HCT116 (cell line): Measurements from ENCODE around the gene APOC1. TPM values are rescaled to one million over a fixed set of nuclear protein-coding genes. Genes with fewer than 3 reads are reported as not detected.
A peak's percentile ranks its signal among the peaks of the same experiment; 100 is the strongest.

Source experiments
- ATAC-seq: fragments of 200-7000 bp; cut with Tn5 transposase; 2 replicates; pipeline ENCODE4 v1.9.1; 2020; ENCODE audit warnings: mild to moderate bottlenecking, moderate library complexity
- BruUV-seq: library from RNA; stranded (reverse); fragments of 400-500 nt; replicated peaks from 2 replicates; lab custom pipeline; 2021; lab: Mats Ljungman, UMichigan
- CTCF ChIA-PET: fragments of 300-600 bp; sonication (Branson Sonifier 250); formaldehyde crosslinking; loops from one replicate; lab custom pipeline; 2021; ENCODE audit warnings: antibody characterized with exemption; lab: Charles Lee
- POLR2A ChIA-PET: fragments of 300-600, 350-600 bp; sonication (Branson Sonifier 250); formaldehyde crosslinking; loops from one replicate; lab custom pipeline; 2021; ENCODE audit warnings: antibody characterized with exemption; lab: Charles Lee
- RAD21 ChIA-PET, 2 experiments: fragments of 300-600 bp; sonication (Branson Sonifier 250); formaldehyde crosslinking; loops; one replicate each; lab custom pipeline; 2023; ENCODE audit warnings: low total read pairs in 2 of 2; ENCODE audit not compliant: uncharacterized antibody in 2 of 2, unreplicated experiment in 2 of 2, low non-redundant PET in 1 of 2; lab: Charles Lee
- DNase-seq: peaks from one replicate; pipeline ENCODE4 v3.0.0-alpha.2; 2010; ENCODE audit warnings: low read depth, low spot score
- H2AFZ ChIP-seq: fragments of 200-600 bp; shearing (Covaris generic), sonication (generic); 2 replicates; pipeline ENCODE4 v1.6.1; 2017; ENCODE audit warnings: low read depth, mixed run types, mixed read lengths, antibody characterized with exemption, low read length; ENCODE audit not compliant: poor library complexity, severe bottlenecking
- H3K27ac ChIP-seq: 2 replicates; pipeline ENCODE4 v1.5.1; 2012; ENCODE audit warnings: low read depth, low read length
- H3K27me3 ChIP-seq: fragments of 200-600 bp; sonication (generic); 2 replicates; pipeline ENCODE4 v1.6.1; 2016; ENCODE audit warnings: mixed run types, low read length, mixed read lengths; ENCODE audit not compliant: insufficient read depth
- H3K36me3 ChIP-seq, 2 experiments: fragments of 200-500 bp in 1 of 2; fragments of 200-600 bp in 1 of 2; sonication (Bioruptor generic) in 1 of 2; sonication (generic) in 1 of 2; 2 replicates each; pipeline versions ENCODE4 v1.5.1 to v1.6.1; 2014 to 2016; ENCODE audit warnings: low read length in 2 of 2, inconsistent platforms in 1 of 2, mixed read lengths in 1 of 2, mixed run types in 1 of 2; ENCODE audit not compliant: insufficient read depth in 2 of 2, control insufficient read depth in 1 of 2
- H3K4me1 ChIP-seq, 2 experiments: fragments of 200-600 bp in 1 of 2; sonication (generic) in 1 of 2; 2 replicates each; pipeline versions ENCODE4 v1.5.1 to v1.6.1; 2012 to 2017; ENCODE audit warnings: low read length in 2 of 2, inconsistent platforms in 1 of 2, mild to moderate bottlenecking in 1 of 2, mixed read lengths in 1 of 2, mixed run types in 1 of 2, moderate library complexity in 1 of 2; ENCODE audit not compliant: insufficient read depth in 2 of 2, control insufficient read depth in 1 of 2
- H3K4me2 ChIP-seq: fragments of 200-600 bp; sonication (generic); 2 replicates; pipeline ENCODE4 v1.6.1; 2017; ENCODE audit warnings: mixed run types, low read length, mixed read lengths
- H3K4me3 ChIP-seq, 2 experiments: fragments of 200-600 bp in 1 of 2; sonication (generic) in 1 of 2; replicated peaks in 1 of 2; 2 replicates each; pipeline ENCODE4 v1.5.1; 2011 to 2016; ENCODE audit warnings: low read length in 2 of 2, control low read depth in 1 of 2, low read depth in 1 of 2, mild to moderate bottlenecking in 1 of 2, mixed read lengths in 1 of 2, mixed run types in 1 of 2
- H3K79me2 ChIP-seq: fragments of 200-600 bp; sonication (generic); 2 replicates; pipeline ENCODE4 v1.6.1; 2017; ENCODE audit warnings: mild to moderate bottlenecking, mixed run types, low read length, moderate library complexity, mixed read lengths; ENCODE audit not compliant: insufficient read depth
- H3K9ac ChIP-seq: fragments of 200-600 bp; sonication (generic); 2 replicates; pipeline ENCODE4 v1.6.1; 2016; ENCODE audit warnings: low read length, mixed read lengths
- H3K9me2 ChIP-seq: fragments of 200-600 bp; sonication (generic), shearing (Covaris generic); 2 replicates; pipeline ENCODE4 v1.6.1; 2017; ENCODE audit warnings: mixed run types, mild to moderate bottlenecking, moderate library complexity; ENCODE audit not compliant: insufficient read depth
- H3K9me3 ChIP-seq, 2 experiments: fragments of 200-500 bp in 1 of 2; fragments of 200-600 bp in 1 of 2; sonication (Bioruptor generic) in 1 of 2; sonication (generic) in 1 of 2; 2 replicates each; pipeline ENCODE4 v1.6.1; 2014 to 2017; ENCODE audit warnings: low read length in 2 of 2, mixed read lengths in 2 of 2, inconsistent platforms in 1 of 2, low read depth in 1 of 2, mild to moderate bottlenecking in 1 of 2, mixed run types in 1 of 2, moderate library complexity in 1 of 2; ENCODE audit not compliant: control insufficient read depth in 1 of 2, insufficient read depth in 1 of 2
- H4K20me1 ChIP-seq: fragments of 200-600 bp; sonication (generic), shearing (Covaris generic); 2 replicates; pipeline ENCODE4 v1.6.1; 2017; ENCODE audit warnings: mixed run types, mild to moderate bottlenecking, moderate library complexity; ENCODE audit not compliant: insufficient read depth
- CTCF ChIP-seq, 3 experiments: fragments of 200-600 bp in 1 of 3; sonication (generic) in 1 of 3; IDR thresholded peaks in 2 of 3; conservative IDR thresholded peaks in 1 of 3; 2 replicates each; pipeline ENCODE4 v1.5.1; 2012 to 2017; ENCODE audit warnings: low read depth in 2 of 3, low read length in 2 of 3, antibody characterized with exemption in 1 of 3, borderline replicate concordance in 1 of 3, control low read depth in 1 of 3, mild to moderate bottlenecking in 1 of 3, mixed read lengths in 1 of 3, mixed run types in 1 of 3, moderate library complexity in 1 of 3; ENCODE audit not compliant: insufficient read depth in 1 of 3
- EGR1 ChIP-seq: IDR thresholded peaks from 2 replicates; pipeline ENCODE4 v1.6.1; 2012; ENCODE audit warnings: low read depth
- EZH2 ChIP-seq: fragments of 200-600 bp; sonication (generic); IDR thresholded peaks from 2 replicates; pipeline ENCODE4 v1.6.1; 2017; ENCODE audit warnings: antibody characterized with exemption, mixed run types
- FOSL1 ChIP-seq: IDR thresholded peaks from 2 replicates; pipeline ENCODE4 v1.6.1; 2012; ENCODE audit warnings: low read depth
- MAX ChIP-seq: IDR thresholded peaks from 2 replicates; pipeline ENCODE4 v1.6.1; 2012
- POLR2AphosphoS5 ChIP-seq: IDR thresholded peaks from 2 replicates; pipeline ENCODE4 v1.6.1; 2011; ENCODE audit warnings: mild to moderate bottlenecking, low read depth, low read length, moderate library complexity
- SIN3A ChIP-seq: IDR thresholded peaks from 2 replicates; pipeline ENCODE4 v1.6.1; 2012; ENCODE audit warnings: low read depth
- SP1 ChIP-seq: IDR thresholded peaks from 2 replicates; pipeline ENCODE4 v1.6.1; 2012; ENCODE audit warnings: low read depth
- ZNF274 ChIP-seq: fragments of 200-500 bp; sonication (Bioruptor generic); IDR thresholded peaks from 2 replicates; pipeline ENCODE4 v1.6.1; 2014; ENCODE audit warnings: mild to moderate bottlenecking, low read depth, low read length, inconsistent platforms
- intact Hi-C: fragments of 100-400 bp; cut with micrococcal nuclease; formaldehyde crosslinking; loops from 2 replicates; pipeline ENCODE4 v1.10.0; 2022
- total RNA-seq: library from RNA; stranded (reverse); gene quantifications from one replicate; pipeline ENCODE4 v1.2.1, GENCODE V29; 2021; ENCODE audit not compliant: unreplicated experiment
- TF ChIP-seq, protein P1 (sequence below): IDR thresholded peaks from 2 replicates; pipeline ENCODE4 v1.6.1; 2012; ENCODE audit warnings: low read depth

Gene APOC1
- total RNA-seq, 1 experiment from 2014 or later = 5.1 TPM

DNA sequence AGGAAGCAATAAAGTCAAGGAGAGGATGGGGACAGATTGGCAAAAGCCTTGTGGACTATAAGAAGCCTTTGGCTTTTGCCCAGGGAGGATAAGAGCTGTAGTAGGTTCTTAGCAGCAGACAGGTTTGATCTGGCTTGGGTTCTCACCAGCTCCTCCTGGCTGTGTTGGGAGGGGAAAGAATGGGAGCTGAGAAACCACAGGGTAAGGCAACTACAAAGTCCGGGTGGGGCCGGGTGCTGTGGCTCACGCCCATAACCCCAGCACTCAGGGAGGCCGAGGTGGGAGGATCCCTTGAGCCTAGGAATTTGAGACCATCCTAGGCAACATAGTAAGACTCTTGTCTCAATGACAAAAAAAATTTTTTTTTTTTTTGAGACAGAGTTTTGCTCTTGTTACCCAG is 47.7 kb upstream of the APOC1 start:
- H3K79me2 ChIP-seq = peaks cover 19% of the 10 kb centered on the region
- H3K4me1 ChIP-seq = peaks cover 17 to 36% of the 10 kb centered on the region in 2 experiments
- H3K9me2 ChIP-seq = no peaks in the 10 kb centered on the region
- no peaks in the 10 kb centered on the region for H3K27me3 ChIP-seq
- ChIA-PET POLR2A (no interaction called here), CTCF (no interaction called here), RAD21 (no interaction called here)
- peak overlapping the region; percentile 29 for H3K4me2 ChIP-seq
- H3K36me3 ChIP-seq = peaks cover 4 to 9% of the 10 kb centered on the region in 2 experiments; a peak in 3 of 4 replicates
- peak overlapping the region; percentile 41; the same call in 1 of the 2 replicates for H3K27ac ChIP-seq
- intact Hi-C loops = no loop called here
- H3K9me3 ChIP-seq = no peaks in the 10 kb centered on the region
- DNase-seq (no peak), ATAC-seq (peak; percentile 71)
- TF ChIP-seq CTCF (IDR thresholded peaks at IDR 0.05 in 2 of 3, conservative IDR thresholded peaks at IDR 0.05 in 1 of 3; ENCODE audit: borderline replicate concordance in 1 of 3, insufficient read depth in 1 of 3, low read depth in 2 of 3, low read length in 2 of 3) = no peak
- TF ChIP-seq MAX = no peak
- TF ChIP-seq SIN3A = no peak
- no peak for TF ChIP-seq EZH2
- TF ChIP-seq, all 23 proteins: peak for 0
- no TSS peak for BruUV-seq
- 0 out of 2 replicates have a peak overlapping the region, but pooled peaks have one; percentile 23 for H3K9ac ChIP-seq
- H3K4me3 ChIP-seq = no peak overlapping the region
- H4K20me1 ChIP-seq = no peaks in the 10 kb centered on the region
- no peak overlapping the region for H2AFZ ChIP-seq

DNA sequence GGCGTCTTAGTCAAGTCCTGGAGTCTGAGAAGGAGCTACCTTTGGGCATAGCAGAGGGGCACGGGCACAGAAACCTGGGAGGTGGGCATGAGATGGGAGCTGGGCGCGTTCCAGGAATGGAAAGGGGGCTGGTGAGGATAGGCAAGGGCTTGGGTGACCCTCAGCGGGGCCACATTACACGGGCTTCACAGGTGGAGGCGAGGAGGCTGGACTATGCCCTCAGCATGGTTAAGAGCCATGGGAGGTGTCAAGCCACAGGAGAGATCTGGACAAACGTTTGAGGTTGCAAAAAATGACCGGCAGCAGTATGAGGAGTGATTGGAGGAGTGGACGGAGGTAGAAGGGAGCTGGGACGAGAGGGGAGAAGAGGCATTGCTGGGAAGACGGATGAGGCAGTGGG is 46.8 kb upstream of the APOC1 start:
- Histone ChIP-seq H3K79me2 (peaks cover 11% of the 10 kb centered on the region), H3K4me1 (peaks cover 17 to 36% of the 10 kb centered on the region in 2 experiments), H3K9ac (no peak overlapping the region), H3K4me3 (no peak overlapping the region), H3K27ac (0 out of 2 replicates have a peak overlapping the region, but pooled peaks have one; percentile 17), H3K36me3 (peaks cover 13 to 15% of the 10 kb centered on the region in 2 experiments; a peak in 3 of 4 replicates), H3K4me2 (peak overlapping the region; percentile 25), H3K9me2 (no peaks in the 10 kb centered on the region), H2AFZ (no peak overlapping the region), H4K20me1 (no peaks in the 10 kb centered on the region)
- no peak for ATAC-seq
- POLR2A ChIA-PET = interaction anchor here (1.2 kb wide), 1 partner anchor 144 kb away, joined by 3 read pairs; no protein-coding TSS in a partner anchor
- intact Hi-C loops = no loop called here
- TF ChIP-seq SP1 (no peak), EZH2 (no peak), FOSL1 (no peak), CTCF (IDR thresholded peaks at IDR 0.05 in 2 of 3, conservative IDR thresholded peaks at IDR 0.05 in 1 of 3; ENCODE audit: borderline replicate concordance in 1 of 3, insufficient read depth in 1 of 3, low read depth in 2 of 3, low read length in 2 of 3) (no peak), POLR2AphosphoS5 (no peak), ZNF274 (no peak), EGR1 (no peak)
- TF ChIP-seq, protein P1, sequence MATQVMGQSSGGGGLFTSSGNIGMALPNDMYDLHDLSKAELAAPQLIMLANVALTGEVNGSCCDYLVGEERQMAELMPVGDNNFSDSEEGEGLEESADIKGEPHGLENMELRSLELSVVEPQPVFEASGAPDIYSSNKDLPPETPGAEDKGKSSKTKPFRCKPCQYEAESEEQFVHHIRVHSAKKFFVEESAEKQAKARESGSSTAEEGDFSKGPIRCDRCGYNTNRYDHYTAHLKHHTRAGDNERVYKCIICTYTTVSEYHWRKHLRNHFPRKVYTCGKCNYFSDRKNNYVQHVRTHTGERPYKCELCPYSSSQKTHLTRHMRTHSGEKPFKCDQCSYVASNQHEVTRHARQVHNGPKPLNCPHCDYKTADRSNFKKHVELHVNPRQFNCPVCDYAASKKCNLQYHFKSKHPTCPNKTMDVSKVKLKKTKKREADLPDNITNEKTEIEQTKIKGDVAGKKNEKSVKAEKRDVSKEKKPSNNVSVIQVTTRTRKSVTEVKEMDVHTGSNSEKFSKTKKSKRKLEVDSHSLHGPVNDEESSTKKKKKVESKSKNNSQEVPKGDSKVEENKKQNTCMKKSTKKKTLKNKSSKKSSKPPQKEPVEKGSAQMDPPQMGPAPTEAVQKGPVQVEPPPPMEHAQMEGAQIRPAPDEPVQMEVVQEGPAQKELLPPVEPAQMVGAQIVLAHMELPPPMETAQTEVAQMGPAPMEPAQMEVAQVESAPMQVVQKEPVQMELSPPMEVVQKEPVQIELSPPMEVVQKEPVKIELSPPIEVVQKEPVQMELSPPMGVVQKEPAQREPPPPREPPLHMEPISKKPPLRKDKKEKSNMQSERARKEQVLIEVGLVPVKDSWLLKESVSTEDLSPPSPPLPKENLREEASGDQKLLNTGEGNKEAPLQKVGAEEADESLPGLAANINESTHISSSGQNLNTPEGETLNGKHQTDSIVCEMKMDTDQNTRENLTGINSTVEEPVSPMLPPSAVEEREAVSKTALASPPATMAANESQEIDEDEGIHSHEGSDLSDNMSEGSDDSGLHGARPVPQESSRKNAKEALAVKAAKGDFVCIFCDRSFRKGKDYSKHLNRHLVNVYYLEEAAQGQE = no peak
- TF ChIP-seq, all 23 proteins: peak for 0
- ChIA-PET CTCF (no interaction called here), RAD21 (no interaction called here)
- H3K27me3 ChIP-seq = no peaks in the 10 kb centered on the region
- DNase-seq = no peak
- H3K9me3 ChIP-seq = no peaks in the 10 kb centered on the region
- no TSS peak for BruUV-seq
